ENCODE data around the gene HAGH.

HAGH gene

DNA sequence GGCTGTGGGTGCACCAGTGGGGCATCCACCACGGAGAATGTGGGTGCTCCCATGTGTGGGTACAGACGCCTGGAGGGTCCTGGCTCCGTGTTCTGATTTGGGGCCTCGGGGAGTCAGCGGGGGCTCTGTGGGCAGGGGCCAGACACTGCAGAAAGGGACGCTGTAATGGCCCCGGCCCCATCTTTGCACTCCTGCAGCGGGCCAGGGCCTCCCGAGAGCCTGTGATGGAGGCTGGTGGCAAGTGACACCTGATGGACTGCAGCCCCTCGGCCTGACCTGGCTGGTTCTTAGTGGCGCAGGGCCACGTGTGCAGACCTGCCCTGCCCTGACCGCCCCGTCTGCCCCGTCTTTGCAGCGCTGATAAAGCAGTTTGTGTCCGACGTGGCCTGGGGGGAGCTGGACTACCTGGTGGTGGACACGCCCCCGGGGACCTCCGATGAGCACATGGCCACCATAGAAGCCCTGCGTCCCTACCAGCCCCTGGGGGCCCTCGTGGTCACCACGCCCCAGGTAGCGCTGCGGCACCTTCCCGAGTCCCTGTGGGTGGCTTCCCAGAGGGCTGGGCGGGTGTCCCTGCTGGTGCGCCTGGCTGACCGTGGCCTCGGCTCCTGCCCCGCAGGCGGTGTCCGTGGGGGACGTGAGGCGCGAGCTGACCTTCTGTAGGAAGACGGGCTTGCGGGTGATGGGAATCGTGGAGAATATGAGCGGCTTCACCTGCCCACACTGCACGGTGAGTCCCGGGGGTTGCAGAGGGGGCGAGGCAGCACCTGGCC, 39.1 kb downstream of the HAGH start:
- DNase-seq (ENCODE audit: low spot score) (no peak), FAIRE-seq (no peak)

DNA sequence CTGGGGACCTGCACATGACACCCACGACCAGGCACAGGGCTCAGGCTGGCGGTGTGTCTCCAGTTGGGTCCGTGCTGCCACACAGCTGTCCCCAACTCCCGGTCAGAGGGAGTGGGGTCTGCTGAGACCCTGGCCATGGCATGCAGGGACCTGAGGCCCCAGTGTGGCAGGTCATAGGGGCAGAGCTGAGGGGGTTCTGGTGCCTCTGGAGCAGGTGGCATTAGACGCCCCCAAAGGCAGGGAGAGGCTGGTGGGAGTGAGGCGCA, 39.6 kb downstream of the HAGH start:
- no peak for DNase-seq (ENCODE audit: low spot score)
- no peak for FAIRE-seq

DNA sequence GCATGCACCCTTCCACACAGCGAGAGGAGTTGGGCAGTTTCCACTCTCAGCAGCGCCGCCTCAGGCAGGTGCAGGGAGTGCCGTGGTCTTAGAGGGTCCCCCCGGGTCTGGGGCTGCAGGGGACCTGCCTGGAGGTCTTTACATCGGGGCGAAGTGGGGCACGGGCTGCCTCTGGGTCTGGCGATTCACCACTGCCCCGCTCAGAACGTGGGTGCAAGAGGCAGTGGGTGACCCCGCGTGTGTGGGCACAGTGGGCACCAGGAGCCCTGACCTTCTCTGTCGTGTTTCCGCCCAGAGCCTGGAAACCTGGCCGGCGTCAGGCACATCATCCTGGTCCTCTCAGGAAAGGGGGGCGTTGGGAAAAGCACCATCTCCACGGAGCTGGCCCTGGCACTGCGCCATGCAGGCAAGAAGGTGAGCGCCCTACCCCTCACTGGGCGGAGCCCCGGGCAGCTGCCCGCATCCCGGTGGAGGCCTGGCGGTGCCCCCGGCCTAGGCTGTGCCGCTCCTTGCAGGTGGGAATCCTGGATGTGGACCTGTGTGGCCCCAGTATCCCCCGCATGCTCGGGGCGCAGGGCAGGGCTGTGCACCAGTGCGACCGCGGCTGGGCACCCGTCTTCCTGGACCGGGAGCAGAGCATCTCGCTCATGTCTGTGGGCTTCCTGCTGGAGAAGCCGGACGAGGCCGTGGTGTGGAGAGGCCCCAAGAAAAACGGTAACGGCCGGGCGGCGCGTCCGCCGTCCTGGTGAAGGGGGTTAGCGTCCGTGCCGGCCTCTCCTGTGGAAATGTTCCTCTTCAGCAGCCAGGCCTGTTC, 40.2 kb downstream of the HAGH start:
- FAIRE-seq (no peak), DNase-seq (ENCODE audit: low spot score) (no peak)

DNA sequence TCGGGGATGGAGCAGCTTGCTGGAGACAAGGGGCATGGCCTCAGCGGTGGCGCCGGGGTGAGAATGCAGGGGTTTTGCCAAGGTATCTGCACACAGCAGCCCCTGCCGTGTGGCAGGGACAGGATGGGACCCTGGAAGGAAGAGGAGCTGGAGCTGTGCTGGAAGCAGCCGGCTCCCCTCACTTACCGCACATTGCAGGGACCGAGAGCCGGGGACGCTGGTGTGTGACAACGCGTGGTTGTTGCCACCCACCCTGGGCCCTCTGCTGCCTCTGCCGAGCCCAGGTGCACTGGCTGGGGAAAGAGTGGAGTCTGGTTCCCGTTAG, 40.8 kb downstream of the HAGH start:
- DNase-seq (ENCODE audit: low spot score) = no peak
- no peak for FAIRE-seq

DNA sequence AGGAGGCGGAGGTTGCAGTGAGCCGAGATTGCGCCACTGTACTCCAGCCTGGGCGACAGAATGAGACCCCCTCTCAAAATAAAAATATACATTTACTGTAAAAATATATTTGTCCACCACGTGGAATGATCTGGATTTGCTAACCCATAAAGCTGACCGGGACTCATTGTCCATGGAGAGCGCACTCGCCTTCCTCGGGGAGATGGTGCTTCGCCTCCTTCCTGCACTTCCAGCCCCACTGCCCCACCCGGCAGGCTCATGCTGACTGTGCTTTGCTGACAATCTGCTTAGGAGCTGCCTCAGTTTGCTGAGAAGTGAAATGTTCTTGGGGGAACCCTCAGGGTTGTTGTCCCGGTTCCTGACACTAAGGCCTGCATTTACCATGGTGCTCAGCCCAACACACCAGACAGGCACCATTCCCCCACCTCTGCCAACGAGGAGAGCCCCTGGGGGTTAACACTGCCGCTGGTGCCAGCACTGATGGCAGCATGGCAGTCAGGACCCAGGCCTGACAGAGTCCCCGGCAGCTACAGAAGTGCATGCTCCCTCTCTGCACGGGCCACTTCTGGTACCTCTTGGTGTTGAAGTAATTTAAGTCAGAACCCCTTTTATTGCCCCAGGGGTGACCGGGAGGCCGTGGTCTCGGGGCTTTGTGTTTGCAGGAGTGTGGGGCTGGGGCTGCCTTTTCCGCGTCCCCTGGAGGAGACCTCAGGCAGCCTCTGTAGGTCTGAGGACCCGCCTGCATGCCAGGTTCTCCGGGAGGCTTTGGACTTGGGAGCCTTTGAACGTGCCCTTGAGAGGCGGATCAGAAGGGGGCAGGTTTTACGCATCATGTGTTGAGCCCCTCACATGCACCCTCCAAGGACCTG, 41.4 kb downstream of the HAGH start:
- FAIRE-seq (no peak), DNase-seq (ENCODE audit: low spot score) (no peak)

DNA sequence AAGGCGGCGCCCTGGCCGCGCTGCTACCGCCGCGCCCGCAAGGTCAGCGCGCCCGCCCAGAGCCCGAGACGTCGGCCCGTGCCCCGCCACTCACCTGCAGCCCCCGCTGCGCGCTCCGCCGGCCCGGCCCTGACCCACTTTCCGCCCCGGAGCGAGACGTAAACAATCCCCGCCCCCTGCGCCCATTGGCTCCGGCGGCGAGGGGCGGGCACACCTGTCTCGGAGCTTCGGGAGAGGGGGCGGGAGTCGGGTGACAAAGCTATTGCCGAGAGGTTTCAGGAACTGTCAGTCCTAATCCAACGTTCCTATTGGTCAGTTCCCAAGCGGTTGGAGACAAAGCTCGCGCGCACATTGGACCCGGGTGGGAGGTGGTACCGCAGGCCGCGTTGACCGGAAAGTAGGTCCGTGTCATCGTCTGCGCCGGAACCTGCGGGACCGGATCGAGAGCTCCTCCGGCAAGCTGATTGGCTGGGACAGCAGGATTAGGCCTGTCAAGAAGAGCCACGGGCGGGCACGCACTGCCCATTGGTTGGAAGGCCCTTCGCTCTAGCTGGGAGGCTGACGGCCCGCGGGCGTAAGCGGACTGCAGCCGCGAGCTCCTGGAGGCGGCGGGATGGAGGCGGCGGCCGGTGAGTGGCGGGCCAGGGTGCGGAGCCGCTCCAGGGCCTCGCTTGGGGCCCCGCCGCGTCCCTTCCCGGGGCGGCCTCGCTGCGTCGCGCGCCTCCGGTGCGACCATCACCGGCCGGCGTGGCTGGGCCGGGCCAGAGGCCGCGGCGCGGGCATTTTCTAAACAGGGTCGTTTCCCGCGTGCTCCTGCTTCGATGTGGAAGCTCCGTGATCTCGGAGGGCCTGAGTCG, 44.0 kb downstream of the HAGH start, which contains the start of the genes NUBP2 and SPSB3:
Gene NUBP2 (plus strand): TSS at position 553 of the 857 bp plus-strand sequence. CDS start 61 bp downstream, at position 614.
Gene SPSB3 (minus strand): TSS at position 164 of the 857 bp plus-strand sequence. CDS start 1,088 bp downstream, outside the sequence.
- FAIRE-seq = peak; percentile 97
- peak; percentile 99 for DNase-seq (ENCODE audit: low spot score)

DNA sequence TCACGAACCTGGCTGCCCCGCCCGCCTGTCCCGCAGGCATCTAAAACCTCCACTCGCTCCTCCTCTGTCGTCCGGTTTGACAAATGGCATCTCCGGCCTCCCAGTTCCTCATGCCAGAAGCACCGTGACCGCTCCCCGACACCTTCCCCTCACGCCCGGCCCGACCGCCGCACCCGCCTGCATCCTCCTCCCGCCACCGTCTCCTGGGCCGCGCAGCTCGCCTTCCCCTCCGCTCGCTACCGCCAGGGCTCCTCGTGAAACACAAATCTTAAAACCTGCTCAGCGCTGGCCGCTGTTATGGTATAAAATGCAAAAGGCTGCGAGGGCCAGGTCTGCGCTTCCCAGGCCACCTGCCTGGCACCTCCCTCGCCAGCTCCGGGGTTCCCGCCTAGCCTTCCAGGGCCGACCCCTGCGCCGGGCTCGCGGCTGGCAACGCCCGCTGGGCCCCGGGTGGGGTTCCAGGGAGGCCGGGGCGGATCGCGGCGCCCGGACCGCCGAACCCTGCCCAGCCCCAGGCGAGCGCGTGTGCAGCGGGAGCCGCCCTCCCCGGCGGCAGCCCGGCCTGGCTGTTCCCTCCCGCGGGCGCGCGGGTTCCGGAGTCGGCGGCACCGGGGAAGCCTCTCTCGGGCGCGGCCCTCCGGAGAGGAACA, 44.7 kb downstream of the HAGH start:
- no peak for DNase-seq (ENCODE audit: low spot score)
- FAIRE-seq = no peak

DNA sequence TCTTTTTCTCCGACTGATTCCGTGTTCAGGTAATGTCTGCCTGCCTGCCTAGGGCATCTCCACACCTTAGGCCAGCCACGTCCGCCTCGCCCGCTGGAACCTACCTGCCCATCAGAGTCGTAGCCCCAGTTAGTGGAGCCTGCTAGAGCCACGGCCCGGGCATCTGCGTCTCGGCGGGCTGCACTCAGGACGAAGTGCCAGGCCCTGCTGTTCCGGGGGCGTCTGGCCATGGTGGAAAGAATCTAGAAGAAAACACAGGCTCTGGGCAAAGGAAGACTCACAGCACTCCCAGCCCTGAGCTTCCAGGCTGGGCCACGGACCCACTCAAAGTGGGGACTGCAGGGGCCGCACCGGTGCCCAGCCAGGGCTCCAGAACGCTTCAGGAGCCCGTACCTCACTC, 45.4 kb downstream of the HAGH start:
- DNase-seq (ENCODE audit: low spot score) (no peak), FAIRE-seq (no peak)

DNA sequence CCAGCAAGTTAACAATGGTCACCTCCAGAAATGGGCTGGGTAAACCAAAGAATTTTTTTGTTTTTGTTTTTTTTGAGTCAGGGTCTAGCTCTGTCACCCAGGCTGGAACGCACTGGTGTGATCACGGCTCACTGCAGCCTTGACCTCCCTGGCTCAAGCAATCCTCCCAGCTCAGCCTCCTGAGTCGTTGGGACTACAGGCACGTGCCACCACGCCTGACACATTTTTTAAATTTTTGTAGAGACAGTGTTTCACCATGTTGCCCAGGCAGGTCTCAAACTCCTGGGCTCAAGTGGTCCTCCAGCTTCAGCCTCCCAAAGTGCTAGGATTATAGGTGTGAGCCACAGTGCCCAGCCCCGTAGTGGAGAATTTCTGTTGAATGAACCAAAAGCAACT, 46.0 kb downstream of the HAGH start:
- DNase-seq (ENCODE audit: low spot score) (no peak), FAIRE-seq (no peak)

DNA sequence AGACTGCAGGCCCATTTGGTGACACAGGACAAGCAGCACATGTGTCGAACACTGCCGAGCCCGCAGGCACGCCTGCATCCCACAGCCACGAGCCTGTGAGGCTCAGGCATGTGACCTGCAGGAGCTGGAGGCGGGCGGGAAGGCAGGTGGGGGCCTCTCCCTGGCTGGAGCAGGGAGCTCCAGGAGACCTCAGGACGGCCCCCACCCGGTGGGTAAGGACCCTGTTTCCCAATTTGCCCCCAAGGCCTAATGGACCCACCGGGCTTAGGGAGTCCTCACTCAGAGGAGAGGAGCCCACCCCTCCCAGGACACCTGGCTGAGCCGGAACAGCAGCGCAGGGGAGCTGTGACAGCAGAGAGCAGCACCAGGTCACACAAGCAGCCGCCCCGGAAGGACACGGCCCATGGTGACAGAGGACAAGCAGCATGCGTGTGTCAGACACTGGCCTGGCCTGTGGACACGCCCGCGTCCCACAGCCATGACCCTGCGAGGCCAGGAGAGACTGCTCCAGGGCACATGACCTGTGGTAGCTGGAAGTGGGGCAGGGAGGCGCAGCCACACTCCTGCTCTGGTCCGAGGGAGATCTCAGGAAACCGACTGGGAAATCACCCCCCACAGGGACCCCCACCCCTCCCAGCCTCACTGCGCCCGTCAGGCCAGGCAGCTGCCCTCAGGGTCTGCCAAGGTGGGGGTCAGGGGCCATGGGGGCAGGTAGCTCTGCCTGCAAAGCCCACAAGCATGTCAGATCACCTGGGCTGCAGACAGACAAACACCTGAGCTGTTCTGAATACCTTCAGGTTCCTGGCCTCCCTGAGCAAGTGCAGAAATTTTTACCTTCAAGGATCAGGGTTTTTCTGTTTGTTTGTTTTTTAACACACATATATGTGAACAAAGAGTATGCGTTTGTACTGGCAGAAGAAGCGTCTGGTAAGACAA, 46.6 kb downstream of the HAGH start:
- FAIRE-seq (no peak), DNase-seq (ENCODE audit: low spot score) (no peak)

DNA sequence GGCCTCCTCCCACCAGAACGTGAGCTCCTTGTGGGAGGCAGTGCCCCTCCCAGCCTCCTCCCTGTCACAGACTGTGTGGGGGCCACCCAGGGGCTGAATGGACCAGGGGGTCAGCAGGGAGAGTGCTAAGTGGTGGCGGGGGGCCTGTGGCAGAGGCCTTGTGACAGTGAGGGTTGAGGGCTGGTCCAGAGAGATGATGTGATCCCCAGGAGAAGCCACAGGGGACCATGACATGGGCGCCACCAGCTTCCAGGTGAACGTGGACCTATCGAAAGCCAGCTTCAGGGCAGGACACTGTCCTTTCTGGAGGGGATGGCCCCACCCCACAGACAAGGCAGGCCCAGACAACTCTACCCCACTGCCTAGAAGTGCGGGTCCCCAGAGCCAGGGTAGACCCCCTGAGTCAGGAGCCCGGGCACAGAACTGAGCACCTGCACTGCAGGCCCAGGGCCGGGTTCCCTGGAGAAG, 47.4 kb downstream of the HAGH start:
- DNase-seq (ENCODE audit: low spot score) (no peak), FAIRE-seq (no peak)

DNA sequence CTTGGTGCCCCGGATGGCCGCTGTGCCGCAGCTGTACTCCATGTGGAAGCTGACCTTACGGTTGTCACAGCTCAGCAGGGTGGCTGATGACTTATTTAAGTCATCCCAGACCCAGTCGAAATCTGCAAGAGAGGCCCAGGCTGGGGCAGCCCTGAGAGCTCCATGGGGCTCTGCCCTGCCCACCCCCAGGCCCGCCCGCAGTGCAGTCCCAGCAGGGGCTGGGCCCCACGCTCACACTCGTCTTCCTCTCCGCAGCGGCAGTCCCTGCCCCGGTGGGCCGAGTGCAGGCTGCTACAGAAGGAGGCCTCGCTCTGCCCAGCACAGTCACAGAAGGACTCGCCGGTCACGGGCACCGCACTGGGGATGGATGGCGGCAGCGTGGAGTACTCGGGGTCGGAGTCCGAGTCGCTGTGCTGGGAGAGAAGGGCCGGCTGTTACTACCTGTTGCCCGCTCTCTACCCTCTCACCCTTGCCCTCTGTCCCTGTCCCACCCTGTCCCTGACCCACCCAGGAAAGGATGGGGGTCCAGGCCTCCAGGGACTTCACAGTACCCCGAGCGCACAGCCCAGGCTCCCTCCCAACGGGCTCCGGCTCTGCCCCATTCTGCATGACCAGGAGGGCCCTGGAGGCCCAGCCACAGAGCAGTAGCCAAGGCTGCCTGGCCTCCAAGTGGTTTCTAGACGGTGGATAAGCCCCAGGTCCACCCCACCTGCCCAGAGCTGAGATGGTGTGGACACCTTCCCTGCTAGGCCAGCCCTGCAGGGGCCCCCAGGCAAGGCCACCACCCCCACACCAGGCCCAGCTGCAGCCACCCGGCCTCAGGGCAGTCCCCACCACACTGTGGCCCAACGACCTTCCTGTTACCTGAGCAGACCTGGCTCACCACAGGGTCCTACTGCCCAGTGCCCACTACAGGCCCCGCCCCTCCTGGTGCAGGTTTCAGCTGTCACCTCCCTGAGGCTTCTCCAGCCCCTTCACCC, 48.1 kb downstream of the HAGH start:
- DNase-seq (ENCODE audit: low spot score) = no peak
- no peak for FAIRE-seq

DNA sequence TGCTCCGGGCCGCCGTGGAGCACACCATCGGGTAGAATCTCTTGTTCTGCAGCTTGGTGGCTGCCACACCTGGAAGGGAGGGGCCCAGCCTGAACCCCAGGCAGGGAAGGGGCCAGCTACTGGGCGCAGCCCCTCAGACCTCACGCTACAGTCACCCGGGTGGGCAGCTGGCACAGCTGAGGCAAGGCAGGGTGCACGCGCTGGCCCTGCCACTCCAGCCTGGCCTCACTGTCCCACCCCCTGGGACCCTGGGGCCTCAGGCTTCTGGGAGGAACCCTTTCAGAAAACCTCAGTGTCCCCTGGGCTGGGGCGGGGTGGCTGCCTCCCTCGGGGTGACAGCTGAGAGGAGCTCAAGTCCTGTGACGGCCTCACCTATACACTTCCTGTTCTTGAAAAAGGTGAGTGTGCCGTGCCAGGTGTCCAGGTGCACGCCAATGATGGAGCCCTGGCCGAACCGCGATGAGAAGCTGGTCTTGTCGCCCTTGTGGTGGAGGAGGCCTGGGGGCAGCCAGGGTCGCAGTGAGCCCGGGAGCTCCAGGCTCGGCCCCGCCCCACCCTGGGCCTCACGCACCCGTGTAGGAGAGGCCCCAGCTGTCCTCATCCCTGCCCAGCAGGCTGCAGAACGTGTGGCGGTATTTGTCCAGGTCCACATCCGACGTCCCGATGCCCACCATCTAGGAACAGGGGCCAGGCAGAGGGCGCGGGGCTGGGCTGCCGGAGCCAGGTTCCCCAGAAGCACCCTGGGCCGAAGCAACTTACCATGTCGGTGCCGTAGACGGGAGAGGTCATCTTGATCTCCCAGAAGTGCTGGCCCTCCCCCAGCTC, 49.0 kb downstream of the HAGH start:
- DNase-seq (ENCODE audit: low spot score) (no peak), FAIRE-seq (no peak)

DNA sequence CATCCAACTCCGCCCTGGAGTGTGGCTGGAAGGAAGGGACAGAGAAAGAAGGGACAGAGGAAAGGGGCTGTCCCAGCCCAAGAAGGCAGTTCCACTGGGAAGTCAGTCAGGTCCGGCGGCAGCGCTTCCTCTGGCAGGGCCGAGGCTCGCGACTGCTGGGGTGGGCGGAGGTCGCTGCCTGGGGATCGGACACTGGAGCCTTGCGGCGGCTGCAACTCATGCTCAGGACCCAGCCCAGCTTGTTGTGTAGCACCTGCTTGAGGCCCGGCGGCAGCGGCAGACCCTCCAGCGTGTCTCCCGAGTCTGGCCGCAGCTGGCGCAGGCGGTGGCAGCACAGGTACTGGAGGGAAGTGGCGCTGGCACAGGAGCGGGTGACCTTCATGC, 49.6 kb downstream of the HAGH start:
- DNase-seq (ENCODE audit: low spot score) = no peak
- no peak for FAIRE-seq

DNA sequence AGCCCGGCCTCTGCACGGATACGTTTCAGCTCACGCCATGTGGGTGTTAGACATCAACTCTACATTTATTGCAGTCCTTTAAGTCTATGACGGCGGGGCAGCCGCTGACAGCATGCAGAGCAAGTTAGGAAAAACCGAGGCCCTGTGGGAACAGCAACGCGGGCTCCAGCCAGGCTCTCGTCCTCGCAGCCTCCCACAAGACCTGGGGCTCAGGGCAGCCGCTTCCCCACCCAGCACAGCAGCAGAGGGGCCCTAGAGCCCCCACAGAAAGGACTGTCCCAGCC, 50.0 kb downstream of the HAGH start:
- DNase-seq (ENCODE audit: low spot score) (no peak), FAIRE-seq (no peak)

DNA sequence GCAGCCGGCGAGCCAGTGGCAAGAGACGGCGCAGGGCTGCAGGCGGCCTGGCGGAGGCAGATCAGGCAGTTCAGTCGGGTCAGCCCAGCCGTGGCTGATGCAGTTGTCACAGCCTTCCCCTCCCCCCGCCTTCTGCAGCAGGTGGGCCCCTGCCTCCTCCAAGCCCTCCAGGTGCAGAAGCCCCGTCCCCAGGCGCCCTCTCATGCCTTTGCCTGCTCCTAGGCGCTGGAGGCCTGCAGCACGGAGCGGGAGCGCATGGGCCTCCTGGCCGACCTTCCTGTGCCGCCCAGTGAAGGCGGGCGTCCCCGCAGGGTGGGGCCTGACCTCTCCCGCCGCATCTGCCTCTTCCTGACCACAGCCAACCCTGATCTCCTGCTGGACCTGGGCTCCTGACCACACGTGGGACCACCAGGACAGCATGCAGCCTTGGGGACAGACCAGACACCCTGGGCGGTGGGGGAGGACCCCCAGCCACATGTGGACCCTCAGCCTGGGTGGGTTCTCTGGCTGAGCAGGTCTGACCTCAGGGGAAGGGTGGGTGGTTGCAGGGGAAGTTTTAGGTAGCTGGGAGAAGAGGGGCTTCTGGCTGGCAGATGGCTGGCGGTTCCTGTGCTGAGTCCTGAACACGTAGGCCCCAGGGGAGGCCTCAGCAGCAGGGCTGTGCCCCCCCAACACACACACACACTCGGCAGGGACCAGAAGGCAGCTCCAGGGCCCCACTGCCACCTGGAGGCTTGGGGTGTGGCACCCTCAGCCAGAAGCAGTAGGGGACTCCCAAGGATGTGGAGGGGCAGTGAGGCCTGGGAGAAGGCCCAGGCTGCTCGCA, 50.6 kb downstream of the HAGH start:
- FAIRE-seq (no peak), DNase-seq (ENCODE audit: low spot score) (no peak)
